WI38 (cell line): ENCODE data around the gene ARL2.

Experiments
- H3K4me3 ChIP-seq: 2 replicates; pipeline ENCODE4 v1.5.1; 2011; ENCODE audit warnings: low read depth, mild to moderate bottlenecking, control low read depth, low read length
- TF ChIP-seq, protein P1 (sequence below): IDR thresholded peaks from 2 replicates; pipeline ENCODE4 v1.5.1; 2012; ENCODE audit warnings: low read depth, mild to moderate bottlenecking, control low read depth, low read length

ARL2 gene

DNA sequence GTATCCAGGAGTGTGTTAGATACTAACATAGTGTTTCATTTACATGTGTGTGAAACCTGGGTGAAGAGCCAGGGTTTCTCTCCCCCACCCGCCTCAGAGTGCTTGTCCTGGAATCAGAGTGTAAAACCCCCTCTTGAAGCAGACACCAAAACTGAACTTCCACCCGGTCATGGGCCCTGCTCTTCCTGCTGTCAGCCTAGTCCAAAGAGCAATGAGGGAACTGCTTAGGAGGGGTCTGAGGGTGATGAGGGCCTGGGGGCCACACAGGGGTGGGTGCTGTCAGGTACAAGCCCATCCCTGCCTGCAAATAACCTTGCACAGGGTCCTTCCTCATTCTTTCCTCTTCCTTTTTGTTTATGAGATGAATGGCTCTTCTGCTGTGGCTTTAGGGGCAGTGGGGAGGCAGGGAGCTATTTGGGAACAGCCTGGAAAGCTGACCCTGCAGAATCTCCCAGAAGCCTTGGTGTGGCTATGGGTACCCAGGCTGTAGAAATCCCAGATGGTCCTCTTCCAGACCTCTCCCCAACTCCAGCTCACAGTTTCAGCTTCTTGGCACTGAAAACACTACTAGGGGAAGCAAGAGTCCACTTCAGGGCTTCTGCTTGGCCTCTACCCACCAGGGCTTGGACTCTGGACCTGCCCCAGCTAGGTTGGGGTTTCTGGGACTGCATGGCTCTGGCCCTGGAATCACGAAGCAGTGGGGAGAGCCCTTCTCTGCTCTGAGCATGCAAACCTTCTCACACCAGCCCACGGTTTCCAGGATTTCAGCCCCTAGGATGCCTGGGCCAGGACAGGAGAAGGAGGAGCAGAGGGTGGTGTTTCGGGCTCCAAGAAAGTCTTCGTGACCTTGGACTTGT lies 25.7 kb upstream of the ARL2 start:
- TF ChIP-seq, protein P1, sequence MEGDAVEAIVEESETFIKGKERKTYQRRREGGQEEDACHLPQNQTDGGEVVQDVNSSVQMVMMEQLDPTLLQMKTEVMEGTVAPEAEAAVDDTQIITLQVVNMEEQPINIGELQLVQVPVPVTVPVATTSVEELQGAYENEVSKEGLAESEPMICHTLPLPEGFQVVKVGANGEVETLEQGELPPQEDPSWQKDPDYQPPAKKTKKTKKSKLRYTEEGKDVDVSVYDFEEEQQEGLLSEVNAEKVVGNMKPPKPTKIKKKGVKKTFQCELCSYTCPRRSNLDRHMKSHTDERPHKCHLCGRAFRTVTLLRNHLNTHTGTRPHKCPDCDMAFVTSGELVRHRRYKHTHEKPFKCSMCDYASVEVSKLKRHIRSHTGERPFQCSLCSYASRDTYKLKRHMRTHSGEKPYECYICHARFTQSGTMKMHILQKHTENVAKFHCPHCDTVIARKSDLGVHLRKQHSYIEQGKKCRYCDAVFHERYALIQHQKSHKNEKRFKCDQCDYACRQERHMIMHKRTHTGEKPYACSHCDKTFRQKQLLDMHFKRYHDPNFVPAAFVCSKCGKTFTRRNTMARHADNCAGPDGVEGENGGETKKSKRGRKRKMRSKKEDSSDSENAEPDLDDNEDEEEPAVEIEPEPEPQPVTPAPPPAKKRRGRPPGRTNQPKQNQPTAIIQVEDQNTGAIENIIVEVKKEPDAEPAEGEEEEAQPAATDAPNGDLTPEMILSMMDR: no peak
- H3K4me3 ChIP-seq: no peak overlapping the region

DNA sequence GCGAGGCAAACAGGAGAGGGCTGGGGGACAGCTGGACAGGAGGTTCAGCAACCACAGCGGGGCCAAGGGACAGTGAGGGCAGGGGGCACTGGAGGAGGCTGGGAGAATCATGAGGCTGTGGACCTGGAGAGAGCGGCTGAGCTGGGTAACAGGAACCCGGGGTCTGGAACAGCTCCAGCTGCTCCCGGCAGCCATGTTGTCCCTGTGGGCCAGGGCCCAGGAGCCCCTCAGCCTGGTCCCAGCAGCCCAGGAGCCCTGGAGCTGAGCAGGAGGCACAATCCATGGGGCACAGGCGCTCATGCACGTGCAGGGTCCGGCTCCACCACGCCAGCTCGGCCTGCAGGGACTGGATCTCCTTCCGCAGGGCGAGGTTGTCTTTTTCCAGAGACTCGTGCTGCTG lies 24.5 kb upstream of the ARL2 start:
- H3K4me3 ChIP-seq: no peak overlapping the region
- TF ChIP-seq, protein P1: no peak

DNA sequence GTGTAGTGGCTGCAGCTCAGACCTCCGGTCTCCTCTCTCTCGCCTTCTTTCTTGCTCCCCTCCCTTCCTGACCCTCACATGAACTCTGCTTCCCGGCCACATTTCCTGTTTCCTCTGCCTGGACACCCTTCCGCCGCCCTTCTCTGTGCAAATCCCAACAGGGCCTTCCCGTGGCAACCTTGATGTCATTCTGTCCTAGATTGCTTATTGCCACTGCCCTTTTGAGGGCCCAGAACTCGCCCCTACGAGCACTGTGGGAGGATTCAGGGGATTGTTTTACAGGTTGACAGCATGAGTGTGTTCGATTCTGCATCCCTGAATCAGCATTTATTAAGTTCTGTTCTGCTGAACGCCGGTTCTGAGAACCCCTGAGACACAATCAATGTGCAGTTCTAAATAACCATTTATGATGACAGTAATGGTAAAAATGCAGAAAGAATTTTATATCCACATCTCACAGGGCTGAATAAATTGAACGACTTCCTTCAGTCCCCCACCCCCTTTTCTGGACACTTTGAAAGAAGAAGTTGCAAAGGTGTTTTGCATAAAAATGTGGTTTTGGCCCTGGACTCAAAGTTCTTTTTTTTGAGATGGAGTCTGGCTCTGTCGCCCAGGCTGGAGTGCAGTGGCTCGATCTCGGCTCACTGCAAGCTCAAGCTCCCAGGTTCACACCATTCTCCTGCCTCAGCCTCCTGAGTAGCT lies 23.6 kb upstream of the ARL2 start:
- no peak overlapping the region for H3K4me3 ChIP-seq
- TF ChIP-seq, protein P1: no peak

DNA sequence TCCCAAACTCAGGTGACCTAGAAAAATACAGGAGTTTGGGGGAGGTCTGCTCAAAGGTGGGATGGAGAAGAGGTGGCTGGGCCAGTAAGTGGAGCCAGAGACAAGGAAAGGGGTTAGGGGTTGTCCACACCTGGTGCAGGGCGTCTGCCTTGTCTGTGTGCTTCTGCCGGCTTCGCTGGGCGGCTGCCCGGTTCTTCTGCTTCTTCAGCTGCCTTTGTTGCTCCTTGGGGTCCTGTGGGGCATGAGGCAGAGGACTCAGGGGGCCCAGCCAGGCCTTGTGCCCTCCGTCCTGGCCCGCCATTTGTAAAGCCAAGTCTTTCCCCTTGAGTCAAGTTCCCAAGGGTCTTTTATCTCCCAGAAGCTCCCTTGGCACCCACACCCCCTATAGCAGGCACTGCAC lies 19.6 kb upstream of the ARL2 start:
- no peak overlapping the region for H3K4me3 ChIP-seq
- TF ChIP-seq, protein P1: no peak

DNA sequence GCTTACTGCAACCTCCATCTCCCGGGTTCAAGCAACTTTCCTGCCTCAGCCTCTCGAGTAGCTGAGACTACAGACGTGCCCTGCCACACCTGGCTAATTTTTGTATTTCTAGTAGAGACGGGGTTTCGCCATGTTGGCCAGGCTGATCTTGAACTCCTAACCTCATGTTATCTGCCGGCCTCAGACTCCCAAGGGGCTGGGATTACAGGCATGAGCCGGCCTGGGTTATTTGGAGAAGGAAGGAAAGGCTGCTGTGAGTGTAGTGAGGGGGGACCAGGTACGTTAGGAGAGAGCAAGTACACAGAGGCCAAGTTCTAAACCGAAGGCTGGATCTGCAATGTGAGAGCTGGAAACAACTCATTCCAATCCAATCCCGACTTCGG lies 17.6 kb upstream of the ARL2 start:
- TF ChIP-seq, protein P1: no peak
- peak overlapping the region; percentile 54 for H3K4me3 ChIP-seq

DNA sequence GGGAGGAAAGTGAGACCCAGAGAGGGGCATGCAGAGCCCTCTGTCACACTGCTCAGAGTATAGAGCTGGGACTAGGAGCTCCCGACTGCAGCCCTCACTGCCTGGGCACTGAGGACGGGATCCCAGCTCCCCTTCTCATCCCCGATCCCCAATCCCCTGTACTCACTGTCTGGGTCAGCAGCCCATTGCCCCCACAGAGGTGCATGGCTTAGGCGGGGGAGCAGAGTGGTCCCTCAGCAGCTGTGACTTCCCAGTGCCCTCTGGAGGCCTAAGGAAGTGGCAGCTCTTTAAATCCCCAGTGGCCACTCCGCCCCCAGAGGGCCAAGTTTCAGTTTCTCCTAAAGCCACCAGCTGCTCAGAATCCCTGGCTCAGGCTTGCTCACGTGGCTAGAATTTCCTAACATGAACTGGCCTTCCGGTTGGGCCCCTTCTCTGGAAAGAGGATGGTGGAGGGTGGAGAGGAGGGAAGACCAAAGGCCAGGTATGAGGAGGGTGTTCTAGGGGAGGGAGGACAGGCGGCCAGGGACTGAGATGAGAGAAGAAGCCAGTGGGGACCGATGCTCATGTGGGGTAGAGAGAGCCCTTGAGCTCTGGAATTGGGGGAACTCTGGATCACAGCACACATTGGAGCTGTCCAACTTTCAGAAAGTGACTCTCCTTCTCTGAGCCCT lies 17.1 kb upstream of the ARL2 start, which contains the start of gene BATF2:
TSS of gene BATF2 (minus strand) at position 262 of the 671 bp plus-strand sequence. CDS start at position 205, 57 bp downstream.
- peak within 1 kb of the TSS; percentile 54 for H3K4me3 ChIP-seq
- TF ChIP-seq, protein P1: peak; percentile 48
